PC-9 (cell line): ENCODE measurements around the gene ERP27. TPM values are rescaled to one million over a fixed set of nuclear protein-coding genes. Genes with fewer than 3 reads are reported as not detected.

Source experiments
- BruUV-seq: library from RNA; stranded (reverse); fragments of 400-500 nt; replicated peaks from 2 replicates; lab custom pipeline; 2021; lab: Mats Ljungman, UMichigan
- CTCF ChIA-PET: fragments of 300-600 bp; sonication (Branson Sonifier 250); formaldehyde crosslinking; loops from one replicate; lab custom pipeline; 2022; ENCODE audit warnings: antibody characterized with exemption; lab: Charles Lee
- POLR2A ChIA-PET: fragments of 300-600 bp; sonication (Branson Sonifier 250); formaldehyde crosslinking; loops from one replicate; lab custom pipeline; 2022; ENCODE audit warnings: antibody characterized with exemption; ENCODE audit not compliant: unreplicated experiment; lab: Charles Lee
- DNase-seq, 2 experiments: peaks; one replicate each; pipeline versions ENCODE4 v3.0.0 to v3.0.0-alpha.2; 2015 to 2022; ENCODE audit warnings: mixed read lengths in 1 of 2
- H2AFZ ChIP-seq: fragments of 200-600 bp; sonication (generic); 2 replicates; pipeline ENCODE4 v1.8.1; 2017; ENCODE audit warnings: antibody characterized with exemption
- H3F3A ChIP-seq: fragments of 200-600 bp; sonication (generic); 2 replicates; pipeline ENCODE4 v1.8.1; 2017; ENCODE audit warnings: antibody characterized with exemption, mild to moderate bottlenecking, low read depth; ENCODE audit not compliant: insufficient read depth
- H3K27ac ChIP-seq: fragments of 200-600 bp; sonication (generic); 2 replicates; pipeline ENCODE4 v1.6.1; 2016; ENCODE audit warnings: mixed run types
- H3K27me3 ChIP-seq: fragments of 200-600 bp; sonication (generic); 2 replicates; pipeline ENCODE4 v1.6.1; 2016; ENCODE audit warnings: low read depth, mixed run types; ENCODE audit not compliant: insufficient read depth
- H3K36me3 ChIP-seq: fragments of 200-600 bp; sonication (generic); 2 replicates; pipeline ENCODE4 v1.6.1; 2016; ENCODE audit warnings: low read depth, mixed run types
- H3K4me1 ChIP-seq: fragments of 200-600 bp; sonication (generic); replicated peaks from 2 replicates; pipeline ENCODE4 v1.6.1; 2016; ENCODE audit warnings: mixed run types; ENCODE audit not compliant: insufficient read depth
- H3K4me2 ChIP-seq: fragments of 200-600 bp; sonication (generic); 2 replicates; pipeline ENCODE4 v1.6.1; 2017; ENCODE audit warnings: mixed run types
- H3K4me3 ChIP-seq: fragments of 200-600 bp; sonication (generic); 2 replicates; pipeline ENCODE4 v1.6.1; 2016; ENCODE audit warnings: mixed run types
- H3K79me2 ChIP-seq: fragments of 200-600 bp; sonication (generic); 2 replicates; pipeline ENCODE4 v1.6.1; 2017; ENCODE audit warnings: low read depth, mixed run types
- H3K9me2 ChIP-seq: fragments of 200-600 bp; sonication (generic); 2 replicates; pipeline ENCODE4 v1.8.1; 2017; ENCODE audit warnings: mild to moderate bottlenecking; ENCODE audit not compliant: insufficient read depth
- H3K9me3 ChIP-seq: fragments of 200-600 bp; sonication (generic); 2 replicates; pipeline ENCODE4 v1.8.1; 2016; ENCODE audit warnings: low read depth; ENCODE audit not compliant: insufficient read depth
- H4K20me1 ChIP-seq: fragments of 200-600 bp; sonication (generic); 2 replicates; pipeline ENCODE4 v1.8.1; 2017; ENCODE audit not compliant: insufficient read depth
- EZH2 ChIP-seq: fragments of 200-600 bp; sonication (generic); IDR thresholded peaks from 2 replicates; pipeline ENCODE4 v1.8.0; 2017; ENCODE audit warnings: antibody characterized with exemption, low read depth
- intact Hi-C: fragments of 100-400 bp; cut with micrococcal nuclease; formaldehyde crosslinking; loops from one replicate; pipeline ENCODE4 v1.10.0; 2022; ENCODE audit not compliant: unreplicated experiment
- total RNA-seq: library from RNA; stranded (reverse); gene quantifications from 2 replicates; pipeline ENCODE4 v1.2.3, GENCODE V29; 2021
- TF ChIP-seq, protein P1 (sequence below): fragments of 200-600 bp; sonication (generic); conservative IDR thresholded peaks from 2 replicates; pipeline ENCODE4 v1.6.1; 2017; ENCODE audit warnings: mixed run types, antibody characterized with exemption, mild to moderate bottlenecking, moderate library complexity

The ERP27 gene
- total RNA-seq, 1 experiment from 2014 or later, result 33.4 TPM

DNA sequence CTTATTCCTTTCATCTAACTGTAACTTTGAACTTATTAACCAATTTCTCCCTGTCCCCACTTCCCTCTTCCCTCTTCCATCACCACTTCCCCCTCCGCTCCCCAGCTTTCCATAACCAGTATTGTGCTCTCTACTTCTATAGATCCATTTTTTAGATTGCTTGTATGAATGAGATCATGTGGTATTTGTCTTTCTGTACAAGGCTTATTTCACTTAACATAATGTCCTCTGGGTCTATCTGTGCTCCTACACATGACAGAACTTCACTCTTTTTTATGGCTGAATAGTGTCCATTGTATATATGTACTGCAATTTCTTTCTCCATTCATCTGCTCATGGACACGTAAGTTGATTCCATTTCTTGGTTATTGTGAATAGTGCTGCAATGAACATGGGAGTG is 14.4 kb downstream of the ERP27 start:
- no peak for TF ChIP-seq EZH2
- TF ChIP-seq, protein P1, sequence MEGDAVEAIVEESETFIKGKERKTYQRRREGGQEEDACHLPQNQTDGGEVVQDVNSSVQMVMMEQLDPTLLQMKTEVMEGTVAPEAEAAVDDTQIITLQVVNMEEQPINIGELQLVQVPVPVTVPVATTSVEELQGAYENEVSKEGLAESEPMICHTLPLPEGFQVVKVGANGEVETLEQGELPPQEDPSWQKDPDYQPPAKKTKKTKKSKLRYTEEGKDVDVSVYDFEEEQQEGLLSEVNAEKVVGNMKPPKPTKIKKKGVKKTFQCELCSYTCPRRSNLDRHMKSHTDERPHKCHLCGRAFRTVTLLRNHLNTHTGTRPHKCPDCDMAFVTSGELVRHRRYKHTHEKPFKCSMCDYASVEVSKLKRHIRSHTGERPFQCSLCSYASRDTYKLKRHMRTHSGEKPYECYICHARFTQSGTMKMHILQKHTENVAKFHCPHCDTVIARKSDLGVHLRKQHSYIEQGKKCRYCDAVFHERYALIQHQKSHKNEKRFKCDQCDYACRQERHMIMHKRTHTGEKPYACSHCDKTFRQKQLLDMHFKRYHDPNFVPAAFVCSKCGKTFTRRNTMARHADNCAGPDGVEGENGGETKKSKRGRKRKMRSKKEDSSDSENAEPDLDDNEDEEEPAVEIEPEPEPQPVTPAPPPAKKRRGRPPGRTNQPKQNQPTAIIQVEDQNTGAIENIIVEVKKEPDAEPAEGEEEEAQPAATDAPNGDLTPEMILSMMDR, result no peak
- H3K27me3 ChIP-seq, result no peaks in the 10 kb centered on the region
- H3K9me2 ChIP-seq, result no peaks in the 10 kb centered on the region
- POLR2A ChIA-PET, result no interaction called here
- no peaks in the 10 kb centered on the region for H4K20me1 ChIP-seq
- no peak overlapping the region for H2AFZ ChIP-seq
- intact Hi-C loops, result no loop called here
- 0 out of 2 replicates have a peak, but pooled peaks cover 7% of the 10 kb centered on the region for H3K79me2 ChIP-seq
- H3F3A ChIP-seq, result peaks cover 6% of the 10 kb centered on the region; the same call in 1 of the 2 replicates
- BruUV-seq, result no TSS peak
- no peaks in the 10 kb centered on the region for H3K36me3 ChIP-seq
- H3K4me1 ChIP-seq, result peaks cover 22% of the 10 kb centered on the region
- H3K27ac ChIP-seq, result no peak overlapping the region
- DNase-seq, result no peak
- no peak overlapping the region for H3K4me3 ChIP-seq
- CTCF ChIA-PET, result no interaction called here
- no peak overlapping the region for H3K4me2 ChIP-seq
- H3K9me3 ChIP-seq, result peaks cover 16% of the 10 kb centered on the region; the same call in 1 of the 2 replicates

DNA sequence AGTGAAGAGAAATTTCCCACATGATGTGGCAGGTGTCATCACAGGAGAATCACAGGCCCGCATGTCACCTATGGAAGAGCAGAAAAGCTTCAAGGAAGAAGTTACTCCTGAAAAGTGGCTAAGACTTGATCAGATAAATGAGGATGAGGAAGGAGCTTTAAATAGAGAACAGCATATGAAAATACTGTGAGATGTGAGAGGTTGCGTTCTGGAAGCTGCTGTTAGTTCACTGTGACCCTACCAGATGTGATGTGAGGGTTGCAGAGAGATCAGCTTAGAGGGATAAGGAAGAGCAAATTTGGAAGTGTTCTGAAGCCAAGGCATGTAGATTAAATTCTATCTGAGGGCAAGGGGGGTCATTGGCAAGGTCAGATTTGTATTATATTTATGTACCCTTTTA is 17.1 kb downstream of the ERP27 start:
- Histone ChIP-seq H2AFZ (no peak overlapping the region), H3K4me1 (no peaks in the 10 kb centered on the region), H3K4me3 (no peak overlapping the region), H3F3A (no peaks in the 10 kb centered on the region), H4K20me1 (no peaks in the 10 kb centered on the region), H3K36me3 (no peaks in the 10 kb centered on the region), H3K4me2 (no peak overlapping the region), H3K9me2 (no peaks in the 10 kb centered on the region), H3K9me3 (peaks cover 16% of the 10 kb centered on the region; the same call in 1 of the 2 replicates), H3K79me2 (no peaks in the 10 kb centered on the region), H3K27ac (no peak overlapping the region), H3K27me3 (no peaks in the 10 kb centered on the region)
- CTCF ChIA-PET, result no interaction called here
- BruUV-seq, result no TSS peak
- DNase-seq, result no peak
- TF ChIP-seq EZH2, result no peak
- TF ChIP-seq, protein P1, result no peak
- intact Hi-C loops, result no loop called here
- POLR2A ChIA-PET, result no interaction called here

DNA sequence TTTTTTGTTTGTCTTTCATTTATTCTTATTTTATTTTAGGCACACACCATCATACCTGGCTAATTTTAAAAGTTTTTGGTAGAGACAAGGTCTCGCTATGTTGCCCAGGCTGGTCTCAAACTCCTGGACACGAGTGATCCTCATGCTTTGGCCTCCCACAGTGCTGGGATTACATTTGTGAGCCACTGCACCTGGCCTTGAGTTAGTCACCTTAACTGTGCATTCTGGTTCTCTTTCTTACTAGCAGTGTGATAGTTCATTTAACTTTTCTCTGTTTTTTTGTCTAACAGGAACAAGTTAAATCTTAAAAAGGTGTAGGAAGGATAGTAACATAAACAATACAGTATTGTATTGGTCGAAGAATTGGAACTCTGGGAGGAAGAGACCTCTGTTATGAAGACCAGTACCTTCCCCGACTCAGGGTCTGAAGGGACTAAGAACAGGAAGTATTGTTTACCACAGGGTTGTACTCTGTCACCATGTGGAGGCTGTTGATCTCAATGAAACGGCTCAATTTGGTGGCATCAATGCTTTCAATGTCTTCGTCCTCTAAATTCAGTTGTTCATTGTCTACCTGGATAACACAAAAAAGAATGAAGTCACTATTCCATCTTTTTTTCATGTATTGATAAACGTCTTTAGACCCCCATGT is 17.7 kb downstream of the ERP27 start:
- Histone ChIP-seq H3K27me3 (no peaks in the 10 kb centered on the region), H3K36me3 (no peaks in the 10 kb centered on the region), H4K20me1 (no peaks in the 10 kb centered on the region), H2AFZ (no peak overlapping the region), H3K27ac (no peak overlapping the region), H3K4me1 (no peaks in the 10 kb centered on the region), H3F3A (no peaks in the 10 kb centered on the region), H3K9me2 (no peaks in the 10 kb centered on the region), H3K9me3 (peaks cover 16% of the 10 kb centered on the region; the same call in 1 of the 2 replicates), H3K4me2 (no peak overlapping the region), H3K4me3 (no peak overlapping the region), H3K79me2 (no peaks in the 10 kb centered on the region)
- POLR2A ChIA-PET, result interaction anchor here (0.6 kb wide), 1 partner anchor 972 kb away, joined by 6 read pairs; no protein-coding TSS in a partner anchor
- CTCF ChIA-PET, result interaction anchor here (0.7 kb wide), 1 partner anchor 118 kb away, joined by 5 read pairs; no protein-coding TSS in a partner anchor
- intact Hi-C loops, result no loop called here
- TF ChIP-seq EZH2, result no peak
- TF ChIP-seq, protein P1, result no peak
- DNase-seq, result no peak
- BruUV-seq, result no TSS peak
